Tibial artery (tissue), 4 donors: ENCODE data around the gene PTPN23.
A peak's percentile ranks its signal among the peaks of the same experiment; 100 is the strongest.
"Not testable (repeated sequence)": the region's sequence is repeated elsewhere in the genome, so short reads cannot be mapped to it uniquely, and the experiment has no call there.

Source experiments
- DNase-seq, 2 donors: peaks; one replicate each; pipeline ENCODE4 v3.0.0-alpha.2; 2019
- H3K27ac ChIP-seq, 2 donors: fragments of 200-600 bp; sonication (generic) in 1 of 2; 1 replicate in 1 of 2; 2 replicates in 1 of 2; pipeline ENCODE4 v1.5.1; 2018 to 2019; ENCODE audit warnings: mild to moderate bottlenecking in 1 of 2
- H3K27me3 ChIP-seq, 2 donors: fragments of 200-600 bp; sonication (generic) in 1 of 2; one replicate each; pipeline versions ENCODE4 v1.5.1 to v1.6.0; 2016 to 2019
- H3K36me3 ChIP-seq, 3 donors: fragments of 200-600 bp; sonication (generic) in 2 of 3; one replicate each; pipeline ENCODE4 v1.5.1; 2016 to 2019; ENCODE audit warnings: mild to moderate bottlenecking in 2 of 3
- H3K4me1 ChIP-seq, 4 donors: fragments of 200-600 bp; sonication (generic) in 2 of 4; 1 replicate in 3 of 4; 2 replicates in 1 of 4; pipeline ENCODE4 v1.5.1; 2016 to 2019
- H3K4me3 ChIP-seq, 2 donors: fragments of 200-600 bp; sonication (generic) in 1 of 2; 1 replicate in 1 of 2; 2 replicates in 1 of 2; pipeline ENCODE4 v1.5.1; 2018 to 2019; ENCODE audit warnings: mild to moderate bottlenecking in 2 of 2
- H3K9me3 ChIP-seq, 3 donors: fragments of 200-600 bp; sonication (generic) in 1 of 3; one replicate each; pipeline ENCODE4 v1.5.1; 2016 to 2019
- intact Hi-C: fragments of 100-400 bp; cut with DNase I; formaldehyde crosslinking; loops from one replicate; pipeline ENCODE4 v1.15.0; 2023; ENCODE audit warnings: low total_unique reads
- TF ChIP-seq, protein P1 (sequence below), 2 experiments: fragments of 200-600 bp in 1 of 2; fragments of 450-650 bp in 1 of 2; IDR thresholded peaks; one replicate each; pipeline ENCODE4 v1.5.1; 2017 to 2019; ENCODE audit warnings: antibody characterized with exemption in 2 of 2, mild to moderate bottlenecking in 1 of 2, moderate library complexity in 1 of 2

The PTPN23 gene

DNA sequence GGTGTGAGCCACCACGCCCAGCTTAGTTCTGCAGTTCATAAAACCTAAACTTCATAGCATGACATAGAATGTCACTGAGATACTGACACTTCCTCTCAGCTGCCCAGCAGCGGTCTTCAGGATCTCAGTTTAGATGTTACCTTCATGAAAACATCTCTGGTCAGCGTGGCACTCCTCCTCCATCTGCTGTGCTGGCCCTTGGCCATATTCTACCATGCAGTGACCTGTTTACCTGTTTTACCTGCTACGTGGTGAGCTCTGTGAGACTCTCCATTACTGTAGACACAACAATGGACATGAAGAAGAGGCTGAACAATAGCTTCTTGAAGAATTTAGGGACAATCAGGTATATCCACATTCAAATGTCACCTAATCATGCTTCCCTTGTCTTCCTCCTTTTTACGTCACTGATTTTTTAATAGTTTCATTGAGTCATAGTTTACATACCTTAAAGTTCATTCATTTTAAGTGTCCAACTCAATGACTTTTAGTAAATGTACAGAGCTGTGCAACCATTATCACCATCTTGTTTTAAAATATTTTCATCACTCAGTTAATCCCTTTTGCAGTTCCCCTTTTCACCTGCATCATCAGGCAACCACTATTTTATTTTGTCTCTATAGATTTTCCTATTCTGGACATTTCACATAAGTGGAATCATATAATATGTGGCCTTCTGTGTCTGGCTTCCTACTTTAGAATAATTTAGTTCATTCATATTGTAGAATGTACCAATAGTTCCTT, 32.2 kb upstream of the PTPN23 start:
- Histone ChIP-seq H3K4me1 (no peaks in the 10 kb centered on the region), H3K27me3 (no peaks in the 10 kb centered on the region), H3K4me3 (no peak overlapping the region), H3K27ac (no peak overlapping the region), H3K36me3 (peaks cover 17 to 22% (median 17%) of the 10 kb centered on the region in 3 donors), H3K9me3 (no peaks in the 10 kb centered on the region)
- intact Hi-C loops, result no loop called here
- TF ChIP-seq, protein P1, sequence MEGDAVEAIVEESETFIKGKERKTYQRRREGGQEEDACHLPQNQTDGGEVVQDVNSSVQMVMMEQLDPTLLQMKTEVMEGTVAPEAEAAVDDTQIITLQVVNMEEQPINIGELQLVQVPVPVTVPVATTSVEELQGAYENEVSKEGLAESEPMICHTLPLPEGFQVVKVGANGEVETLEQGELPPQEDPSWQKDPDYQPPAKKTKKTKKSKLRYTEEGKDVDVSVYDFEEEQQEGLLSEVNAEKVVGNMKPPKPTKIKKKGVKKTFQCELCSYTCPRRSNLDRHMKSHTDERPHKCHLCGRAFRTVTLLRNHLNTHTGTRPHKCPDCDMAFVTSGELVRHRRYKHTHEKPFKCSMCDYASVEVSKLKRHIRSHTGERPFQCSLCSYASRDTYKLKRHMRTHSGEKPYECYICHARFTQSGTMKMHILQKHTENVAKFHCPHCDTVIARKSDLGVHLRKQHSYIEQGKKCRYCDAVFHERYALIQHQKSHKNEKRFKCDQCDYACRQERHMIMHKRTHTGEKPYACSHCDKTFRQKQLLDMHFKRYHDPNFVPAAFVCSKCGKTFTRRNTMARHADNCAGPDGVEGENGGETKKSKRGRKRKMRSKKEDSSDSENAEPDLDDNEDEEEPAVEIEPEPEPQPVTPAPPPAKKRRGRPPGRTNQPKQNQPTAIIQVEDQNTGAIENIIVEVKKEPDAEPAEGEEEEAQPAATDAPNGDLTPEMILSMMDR (IDR thresholded peaks at IDR 0.05), result no peak
- DNase-seq, result no peak

DNA sequence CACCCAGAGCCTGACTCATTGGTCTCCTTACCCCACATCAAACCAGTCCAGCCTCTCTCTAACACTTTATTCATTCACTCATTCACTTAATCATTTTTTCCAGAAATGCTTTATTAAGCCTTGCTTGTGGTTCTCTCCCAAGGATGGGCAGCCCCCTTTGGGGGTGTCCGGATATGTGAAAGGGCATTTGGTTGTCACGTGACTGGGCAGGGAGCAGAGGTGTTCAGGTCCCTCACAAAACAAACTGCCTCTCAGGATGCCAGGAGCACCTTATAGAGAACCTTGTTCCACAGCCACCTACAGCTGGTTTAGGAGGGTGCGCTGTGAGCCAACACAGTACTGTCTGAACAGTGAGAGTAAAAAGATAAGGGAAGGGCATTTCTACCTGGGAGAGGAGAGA, 25.8 kb upstream of the PTPN23 start:
- Histone ChIP-seq H3K27me3 (no peaks in the 10 kb centered on the region), H3K36me3 (peaks cover 0 to 8% (median 0%) of the 10 kb centered on the region in 3 donors), H3K9me3 (peaks cover 4 to 16% (median 15%) of the 10 kb centered on the region in 3 donors), H3K27ac (no peak overlapping the region), H3K4me3 (no peak overlapping the region), H3K4me1 (no peaks in the 10 kb centered on the region)
- TF ChIP-seq, protein P1 (IDR thresholded peaks at IDR 0.05), result no peak
- intact Hi-C loops, result no loop called here
- no peak for DNase-seq

DNA sequence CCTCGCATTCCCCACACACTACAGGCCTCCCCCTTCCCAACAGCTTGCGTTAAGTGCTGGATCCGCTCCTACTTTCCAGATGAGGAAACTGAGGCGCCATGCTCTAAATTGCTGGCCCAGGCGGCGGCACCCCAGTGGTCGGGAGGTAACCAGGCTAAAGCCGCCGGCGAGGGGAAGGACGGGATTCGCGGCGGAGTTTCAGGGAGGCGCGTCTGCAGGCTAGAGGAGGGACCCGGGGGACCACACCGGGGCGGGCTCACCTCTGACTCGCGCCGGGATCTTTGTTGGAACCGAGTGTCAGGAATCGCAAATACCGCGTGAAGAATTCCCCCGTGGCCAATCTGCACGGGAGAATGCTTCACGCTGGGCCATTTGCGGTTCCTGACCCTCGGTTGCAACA, 24.6 kb upstream of the PTPN23 start:
- intact Hi-C loops, result no loop called here
- TF ChIP-seq, protein P1 (IDR thresholded peaks at IDR 0.05), result no peak
- no peak overlapping the region for H3K4me3 ChIP-seq
- no peaks in the 10 kb centered on the region for H3K4me1 ChIP-seq
- H3K9me3 ChIP-seq, result peaks cover 4 to 19% (median 16%) of the 10 kb centered on the region in 3 donors
- H3K27me3 ChIP-seq, result no peaks in the 10 kb centered on the region
- peaks cover 0 to 8% (median 0%) of the 10 kb centered on the region in 3 donors for H3K36me3 ChIP-seq
- DNase-seq, result no peak
- H3K27ac ChIP-seq, result no peak overlapping the region

DNA sequence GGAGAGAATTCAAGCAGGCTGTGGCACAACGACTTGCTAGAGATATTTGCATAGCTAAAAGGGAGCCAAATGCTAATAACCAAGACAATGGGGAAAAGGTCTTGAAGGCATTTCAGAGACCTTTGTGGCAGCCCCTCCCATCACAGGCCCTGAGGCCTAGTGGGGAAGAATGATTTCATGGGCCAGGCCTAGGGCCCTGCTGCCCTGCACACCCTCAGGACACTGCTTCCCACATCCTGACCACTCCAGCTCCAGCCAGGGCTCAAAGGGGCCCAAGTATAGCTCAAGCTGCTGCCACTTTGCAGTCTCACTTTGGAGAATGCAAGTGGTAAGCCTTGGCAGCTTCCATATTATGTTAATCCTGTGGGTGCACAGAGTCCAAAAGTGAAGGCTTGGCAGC, 21.5 kb upstream of the PTPN23 start:
- peaks cover 4 to 19% (median 16%) of the 10 kb centered on the region in 3 donors for H3K9me3 ChIP-seq
- DNase-seq, result no peak
- H3K4me3 ChIP-seq, result no peak overlapping the region
- H3K4me1 ChIP-seq, result no peaks in the 10 kb centered on the region
- no peaks in the 10 kb centered on the region for H3K27me3 ChIP-seq
- H3K36me3 ChIP-seq, result peaks cover 0 to 8% (median 0%) of the 10 kb centered on the region in 3 donors
- TF ChIP-seq, protein P1 (IDR thresholded peaks at IDR 0.05), result no peak
- no peak overlapping the region for H3K27ac ChIP-seq
- intact Hi-C loops, result no loop called here

DNA sequence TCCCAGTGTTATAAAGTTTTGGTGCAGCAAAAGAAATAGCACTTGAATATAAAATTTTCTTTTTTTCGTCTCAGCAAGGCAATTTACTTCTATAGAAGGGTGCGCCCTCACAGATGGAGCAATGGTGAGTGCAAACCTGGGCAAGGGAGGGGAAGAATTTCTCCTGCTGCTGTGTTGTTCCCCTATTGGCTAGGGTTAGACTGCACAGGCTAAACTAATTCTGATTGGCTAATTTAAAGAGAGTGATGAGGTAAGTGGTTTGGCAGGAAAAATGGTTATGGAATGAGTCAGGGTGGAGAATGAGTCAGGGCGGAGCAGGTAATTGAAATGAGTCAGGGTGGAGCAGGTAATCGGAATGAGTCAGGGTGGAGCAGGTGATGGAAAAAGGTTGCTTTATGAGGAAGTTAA, 20.7 kb upstream of the PTPN23 start:
- H3K9me3 ChIP-seq, result peaks cover 4 to 19% (median 16%) of the 10 kb centered on the region in 3 donors
- H3K4me1 ChIP-seq, H3K27ac ChIP-seq, H3K4me3 ChIP-seq, intact Hi-C loops, H3K27me3 ChIP-seq, H3K36me3 ChIP-seq: not testable (repeated sequence)
- peak in 1 of 2 donors; percentile 5 for DNase-seq

DNA sequence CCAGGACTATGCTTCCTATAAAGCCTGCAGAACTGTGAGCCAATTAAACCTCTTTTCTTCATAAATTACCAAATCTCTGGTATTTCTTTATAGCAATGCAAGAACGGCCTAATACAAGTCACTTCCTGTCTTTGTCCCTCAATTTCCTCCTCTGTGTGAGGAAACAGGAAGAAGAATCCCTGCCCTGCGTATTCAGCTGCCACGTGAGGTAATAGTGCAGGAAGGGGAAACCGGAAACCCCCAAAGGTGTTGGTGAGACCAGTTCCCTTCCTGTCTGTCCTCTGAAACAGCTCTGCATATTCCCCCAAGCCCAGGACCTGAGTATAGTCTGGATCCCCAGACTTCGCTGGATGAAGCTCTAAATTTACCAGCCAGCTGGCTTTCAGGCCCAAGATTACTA, 18.1 kb upstream of the PTPN23 start:
- H3K27ac ChIP-seq, result no peak overlapping the region
- DNase-seq, result no peak

More for the DNA sequence above, 18.1 kb upstream of the PTPN23 start:
- Histone ChIP-seq H3K9me3 (peaks cover 4 to 19% (median 16%) of the 10 kb centered on the region in 3 donors), H3K4me3 (no peak overlapping the region), H3K27me3 (no peaks in the 10 kb centered on the region), H3K36me3 (peaks cover 0 to 8% (median 0%) of the 10 kb centered on the region in 3 donors), H3K4me1 (peaks cover 0 to 11% (median 2%) of the 10 kb centered on the region in 4 donors)
- TF ChIP-seq, protein P1 (IDR thresholded peaks at IDR 0.05), result no peak
- intact Hi-C loops, result no loop called here
